C4-2B (cell line): ENCODE measurements around the gene SEC22A.

Experiments used
- H3K27ac ChIP-seq: fragments of 450-650 bp; 2 replicates; pipeline ENCODE4 v1.5.1; 2017
- CTCF ChIP-seq: fragments of 450-650 bp; conservative IDR thresholded peaks from 2 replicates; pipeline ENCODE4 v1.5.1; 2017; ENCODE audit warnings: mild to moderate bottlenecking
- ZFX ChIP-seq: fragments of 450-650 bp; IDR thresholded peaks from 2 replicates; pipeline ENCODE4 v1.6.1; 2017

Gene SEC22A

DNA sequence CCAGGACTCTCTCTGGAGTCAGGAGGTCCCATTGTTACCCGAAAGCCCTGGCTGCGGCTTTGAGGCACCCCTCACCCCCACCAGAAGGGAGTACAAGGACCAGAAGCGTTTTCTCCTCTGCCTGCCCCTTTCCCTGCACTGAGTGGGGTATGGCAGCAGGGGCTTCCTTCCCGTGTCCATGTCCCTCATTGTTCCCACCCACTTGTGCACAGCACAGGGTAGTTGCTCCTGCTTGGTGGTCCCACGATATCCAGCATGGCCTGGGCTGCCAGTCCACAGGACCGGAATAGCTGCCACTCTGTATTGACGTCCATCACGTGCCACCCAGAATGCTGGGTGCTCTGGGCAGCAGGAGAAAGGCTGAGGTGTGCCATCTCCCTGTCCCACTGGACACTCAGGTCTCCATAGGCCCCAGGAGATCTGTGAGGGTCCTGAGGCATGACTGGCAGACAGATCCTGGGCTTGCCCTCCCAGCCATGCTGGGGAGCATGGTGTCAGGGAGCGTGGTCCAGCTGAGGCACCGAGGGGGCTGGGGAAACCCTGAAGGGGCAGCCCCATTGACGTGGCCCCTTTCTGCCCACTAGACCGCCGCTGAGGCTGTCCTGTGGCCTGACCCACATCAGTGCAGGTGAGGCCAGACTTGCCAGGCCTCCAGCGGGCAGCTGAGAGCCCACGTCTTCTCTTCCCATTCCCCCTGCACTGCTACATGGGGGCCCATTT is 45.3 kb upstream of the SEC22A start:
- peak overlapping the region; percentile 65 for H3K27ac ChIP-seq
- TF ChIP-seq ZFX, result no peak
- TF ChIP-seq CTCF, result no peak

GRCh38 chr3:123157209-123157597 is 44.5 kb upstream of the SEC22A start:
- TF ChIP-seq CTCF (no peak), ZFX (no peak)
- peak overlapping the region; percentile 65 for H3K27ac ChIP-seq

DNA sequence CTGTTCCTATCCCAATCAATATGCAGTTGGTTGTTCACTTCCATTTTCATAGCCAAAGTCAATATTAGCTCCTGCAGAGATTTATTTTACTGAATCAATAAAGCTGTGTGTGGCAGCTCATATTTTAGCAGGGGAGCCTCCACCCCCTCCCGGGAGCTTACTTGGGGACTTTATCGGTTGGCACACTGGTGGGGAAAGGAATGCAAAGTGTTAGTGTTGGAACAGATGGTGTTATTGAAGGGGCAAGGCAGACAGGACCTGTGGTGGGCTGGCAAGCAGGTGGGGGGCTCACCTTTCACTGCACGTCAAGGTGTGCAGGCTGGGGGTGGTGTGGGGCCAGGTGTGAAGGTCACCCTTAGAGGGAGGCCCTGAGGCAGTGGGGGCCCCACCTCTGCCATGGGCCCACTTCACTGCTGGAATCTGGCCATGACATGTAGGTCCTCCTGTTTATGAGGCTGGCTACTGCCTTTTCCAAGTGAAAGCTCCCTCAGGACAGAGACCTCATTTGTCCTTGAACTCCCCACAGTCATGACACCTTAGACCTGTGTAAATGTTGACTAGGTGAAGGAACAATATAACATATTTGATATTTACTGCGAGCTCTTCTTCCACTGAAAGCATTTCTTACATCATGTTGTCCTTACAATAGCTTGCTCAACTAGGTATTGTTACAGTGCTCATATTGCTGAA is 44.0 kb upstream of the SEC22A start:
- TF ChIP-seq ZFX, result no peak
- H3K27ac ChIP-seq, result peak overlapping the region; percentile 65

GRCh38 chr3:123158330-123158729 is 43.4 kb upstream of the SEC22A start:
- TF ChIP-seq ZFX (no peak), CTCF (no peak)
- peak overlapping the region; percentile 65 for H3K27ac ChIP-seq

- TF ChIP-seq ZFX, result no peak
- TF ChIP-seq CTCF, result no peak
- H3K27ac ChIP-seq, result no peak overlapping the region
These were observed 42.8 kb upstream of the SEC22A start for GRCh38 chr3:123158899-123159390.

GRCh38 chr3:123159926-123160635 is 41.7 kb upstream of the SEC22A start:
- TF ChIP-seq CTCF (no peak), ZFX (no peak)
- no peak overlapping the region for H3K27ac ChIP-seq

GRCh38 chr3:123161167-123161566 is 40.6 kb upstream of the SEC22A start:
- no peak for TF ChIP-seq ZFX
- no peak for TF ChIP-seq CTCF
- no peak overlapping the region for H3K27ac ChIP-seq
